ENCODE data around the gene NAA10.
A peak's percentile ranks its signal among the peaks of the same experiment; 100 is the strongest.

NAA10 gene

DNA sequence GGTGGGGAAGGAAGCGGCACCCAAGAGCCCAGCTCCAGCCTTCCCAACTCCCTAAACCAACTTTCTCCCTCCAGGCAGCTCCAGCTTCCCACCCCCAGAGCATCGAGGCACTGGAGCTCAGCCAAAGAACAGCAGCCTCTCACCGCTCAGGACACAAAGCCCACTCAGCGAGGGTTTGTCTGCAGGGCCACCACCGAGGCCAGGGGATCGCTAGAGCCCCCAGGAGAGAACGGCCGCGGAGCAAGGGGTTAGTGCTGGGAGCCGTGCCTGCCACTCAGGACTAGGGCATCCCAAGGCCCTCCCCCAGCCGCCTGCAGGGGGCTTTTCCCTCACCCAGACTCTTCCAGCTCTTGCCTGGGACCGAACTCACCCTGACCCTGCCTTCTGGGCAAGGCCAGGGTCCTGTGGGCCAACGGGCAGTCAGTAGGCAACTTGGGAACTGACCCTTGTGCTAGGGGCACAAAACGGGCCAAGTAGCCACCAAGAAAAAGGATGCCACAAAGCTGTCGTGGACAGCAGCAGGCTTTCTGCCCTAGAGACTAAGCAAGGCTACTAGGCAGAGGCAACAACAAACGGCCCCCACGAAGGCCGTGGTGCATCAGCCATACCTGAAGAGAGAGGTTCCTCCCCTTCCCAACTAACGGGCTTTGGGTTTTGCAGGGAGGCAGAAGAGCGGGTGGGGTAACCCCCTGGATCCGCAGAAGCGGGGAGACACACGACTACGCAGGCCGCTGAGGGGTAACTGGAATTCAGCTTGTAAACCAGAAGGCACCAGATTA lies 34.5 kb upstream of the NAA10 start:
- Histone ChIP-seq H3K27ac (peak overlapping the region; percentile 99), H3K4me3 (peak overlapping the region; percentile 87)
- DNase-seq (ENCODE audit: low spot score): no peak
- TF ChIP-seq CTCF (IDR thresholded peaks at IDR 0.05): no peak

DNA sequence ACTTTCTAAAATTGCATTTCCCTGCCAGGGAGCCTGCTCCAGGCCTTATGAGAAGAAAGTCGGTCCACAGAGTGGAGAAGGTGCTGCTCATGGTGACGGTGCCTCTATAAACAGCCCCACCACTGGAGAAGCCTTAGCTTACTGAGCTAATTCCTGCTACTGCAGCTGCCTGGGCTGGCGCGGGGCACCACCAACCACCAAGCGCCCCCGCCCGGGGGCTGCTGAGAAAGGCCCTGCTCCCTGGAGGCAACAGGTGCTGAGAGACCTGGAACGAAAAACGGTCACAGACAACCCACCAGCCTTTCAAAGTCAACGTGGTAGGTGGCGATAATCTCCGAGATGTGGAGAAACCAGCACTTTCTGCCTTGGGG lies 33.9 kb upstream of the NAA10 start:
- H3K4me3 ChIP-seq: peak overlapping the region; percentile 87
- no peak for DNase-seq (ENCODE audit: low spot score)
- peak overlapping the region; percentile 99 for H3K27ac ChIP-seq
- TF ChIP-seq CTCF (IDR thresholded peaks at IDR 0.05): no peak

DNA sequence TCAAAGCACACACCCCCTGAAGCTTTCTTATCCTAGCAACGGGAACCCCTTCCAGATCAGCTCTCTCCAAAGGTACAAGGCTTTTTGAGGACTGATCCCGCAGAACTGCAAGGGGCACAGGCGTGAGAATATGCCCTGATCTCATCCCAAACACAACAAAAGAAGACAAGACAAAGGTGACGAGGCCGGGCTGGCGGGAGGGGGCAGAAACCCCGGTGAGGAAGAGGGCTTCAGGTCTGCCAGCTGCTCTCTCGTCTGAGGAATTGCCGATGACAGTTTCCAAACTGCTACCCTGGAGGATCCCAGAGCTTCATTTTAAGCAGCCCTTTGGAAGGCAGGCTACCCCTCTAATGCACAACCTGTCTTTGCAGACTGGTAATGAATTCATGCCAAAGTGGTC lies 33.4 kb upstream of the NAA10 start:
- no peak for DNase-seq (ENCODE audit: low spot score)
- TF ChIP-seq CTCF (IDR thresholded peaks at IDR 0.05): no peak
- peak overlapping the region; percentile 99 for H3K27ac ChIP-seq
- peak overlapping the region; percentile 87 for H3K4me3 ChIP-seq

DNA sequence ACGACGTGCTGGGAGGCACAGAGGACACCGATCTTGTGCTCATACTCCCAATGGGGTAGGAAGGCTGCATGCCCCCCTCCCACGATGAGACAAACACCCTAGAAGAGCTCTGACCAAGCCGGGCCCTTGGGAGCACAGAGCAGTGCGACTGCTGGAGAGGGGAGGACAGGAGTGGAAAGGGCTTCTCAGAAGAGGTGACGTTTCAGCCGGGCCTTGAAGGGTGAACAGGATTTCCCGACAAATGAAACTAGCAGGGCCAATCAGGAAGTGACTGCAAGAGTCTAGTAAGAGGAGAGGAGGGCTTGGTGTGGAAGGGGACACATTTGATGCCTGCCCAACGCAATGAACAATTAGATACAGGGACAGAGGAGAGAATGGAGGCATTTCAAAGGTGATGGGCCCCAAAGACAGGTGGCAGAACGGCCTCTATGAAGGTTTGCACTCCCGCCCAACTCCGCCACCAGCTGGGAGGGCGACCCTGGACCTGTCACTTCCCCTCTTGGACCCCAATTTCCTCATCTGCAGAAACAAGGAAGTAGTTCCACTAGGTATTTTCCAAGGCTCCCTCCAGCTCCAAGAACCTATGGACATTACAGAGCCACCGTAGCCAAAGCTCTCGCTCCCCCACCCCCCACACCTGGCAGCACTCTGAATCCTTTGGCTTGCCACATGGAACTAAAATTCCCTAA lies 32.8 kb upstream of the NAA10 start:
- no peak for TF ChIP-seq CTCF (IDR thresholded peaks at IDR 0.05)
- DNase-seq (ENCODE audit: low spot score): no peak
- peak overlapping the region; percentile 99 for H3K27ac ChIP-seq
- peak overlapping the region; percentile 87 for H3K4me3 ChIP-seq

GRCh38 chrX:153966841-153967535 lies 32.2 kb upstream of the NAA10 start:
- H3K27ac ChIP-seq: peak overlapping the region; percentile 99
- DNase-seq (ENCODE audit: low spot score): no peak
- peak overlapping the region; percentile 87 for H3K4me3 ChIP-seq
- no peak for TF ChIP-seq CTCF (IDR thresholded peaks at IDR 0.05)

- Histone ChIP-seq H3K4me3 (peak overlapping the region; percentile 87), H3K27ac (peak overlapping the region in 1 of 2 donors; percentile 99)
- no peak for TF ChIP-seq CTCF (IDR thresholded peaks at IDR 0.05)
- DNase-seq (ENCODE audit: low spot score): no peak
Observed at GRCh38 chrX:153966283-153966688, 31.4 kb upstream of the NAA10 start.
